ENCODE measurements around the gene MYRIP.

The MYRIP gene

GRCh38 chr3:39927479-39927878 is 118.1 kb downstream of the MYRIP start:
- DNase-seq (ENCODE audit: extremely low read depth, low read depth), result no peak
- TF ChIP-seq CTCF (IDR thresholded peaks at IDR 0.05; ENCODE audit: low read depth, low read length, missing control alignments), result no peak
- H3K4me3 ChIP-seq (replicated peaks; ENCODE audit: low read depth, low read length), result no peak overlapping the region

GRCh38 chr3:39933986-39934693 is 124.7 kb downstream of the MYRIP start:
- no peak for DNase-seq (ENCODE audit: extremely low read depth, low read depth)
- no peak overlapping the region for H3K4me3 ChIP-seq (replicated peaks; ENCODE audit: low read depth, low read length)

GRCh38 chr3:39934696-39935095 is 125.3 kb downstream of the MYRIP start:
- no peak for TF ChIP-seq CTCF (IDR thresholded peaks at IDR 0.05; ENCODE audit: low read depth, low read length, missing control alignments)
- DNase-seq (ENCODE audit: extremely low read depth, low read depth), result no peak
- no peak overlapping the region for H3K4me3 ChIP-seq (replicated peaks; ENCODE audit: low read depth, low read length)

More at GRCh38 chr3:39933986-39934693, 124.7 kb downstream of the MYRIP start:
- TF ChIP-seq CTCF (IDR thresholded peaks at IDR 0.05; ENCODE audit: low read depth, low read length, missing control alignments), result no peak

- no peak for DNase-seq (ENCODE audit: extremely low read depth, low read depth)
- TF ChIP-seq CTCF (IDR thresholded peaks at IDR 0.05; ENCODE audit: low read depth, low read length, missing control alignments), result no peak
- H3K4me3 ChIP-seq (replicated peaks; ENCODE audit: low read depth, low read length), result no peak overlapping the region
Observed at GRCh38 chr3:39935261-39935660, 125.9 kb downstream of the MYRIP start.

GRCh38 chr3:39936848-39937247 is 127.4 kb downstream of the MYRIP start:
- DNase-seq (ENCODE audit: extremely low read depth, low read depth), result no peak
- TF ChIP-seq CTCF (IDR thresholded peaks at IDR 0.05; ENCODE audit: low read depth, low read length, missing control alignments), result no peak
- H3K4me3 ChIP-seq (replicated peaks; ENCODE audit: low read depth, low read length), result no peak overlapping the region

GRCh38 chr3:39937315-39937714 is 127.9 kb downstream of the MYRIP start:
- no peak overlapping the region for H3K4me3 ChIP-seq (replicated peaks; ENCODE audit: low read depth, low read length)
- TF ChIP-seq CTCF (IDR thresholded peaks at IDR 0.05; ENCODE audit: low read depth, low read length, missing control alignments), result no peak
- no peak for DNase-seq (ENCODE audit: extremely low read depth, low read depth)

GRCh38 chr3:39937874-39938273 is 128.5 kb downstream of the MYRIP start:
- TF ChIP-seq CTCF (IDR thresholded peaks at IDR 0.05; ENCODE audit: low read depth, low read length, missing control alignments), result no peak
- H3K4me3 ChIP-seq (replicated peaks; ENCODE audit: low read depth, low read length), result no peak overlapping the region
- no peak for DNase-seq (ENCODE audit: extremely low read depth, low read depth)
